PC-9 (cell line): Measurements from ENCODE around the gene PCSK7. TPM values are rescaled to one million over a fixed set of nuclear protein-coding genes. Genes with fewer than 3 reads are reported as not detected.

Source experiments
- BruUV-seq: library from RNA; stranded (reverse); fragments of 400-500 nt; replicated peaks from 2 replicates; lab custom pipeline; 2021; lab: Mats Ljungman, UMichigan
- CTCF ChIA-PET: fragments of 300-600 bp; sonication (Branson Sonifier 250); formaldehyde crosslinking; loops from one replicate; lab custom pipeline; 2022; ENCODE audit warnings: antibody characterized with exemption; lab: Charles Lee
- POLR2A ChIA-PET: fragments of 300-600 bp; sonication (Branson Sonifier 250); formaldehyde crosslinking; loops from one replicate; lab custom pipeline; 2022; ENCODE audit warnings: antibody characterized with exemption; ENCODE audit not compliant: unreplicated experiment; lab: Charles Lee
- DNase-seq, 2 experiments: peaks; one replicate each; pipeline versions ENCODE4 v3.0.0 to v3.0.0-alpha.2; 2015 to 2022; ENCODE audit warnings: mixed read lengths in 1 of 2
- H2AFZ ChIP-seq: fragments of 200-600 bp; sonication (generic); 2 replicates; pipeline ENCODE4 v1.8.1; 2017; ENCODE audit warnings: antibody characterized with exemption
- H3F3A ChIP-seq: fragments of 200-600 bp; sonication (generic); 2 replicates; pipeline ENCODE4 v1.8.1; 2017; ENCODE audit warnings: antibody characterized with exemption, mild to moderate bottlenecking, low read depth; ENCODE audit not compliant: insufficient read depth
- H3K27ac ChIP-seq: fragments of 200-600 bp; sonication (generic); 2 replicates; pipeline ENCODE4 v1.6.1; 2016; ENCODE audit warnings: mixed run types
- H3K27me3 ChIP-seq: fragments of 200-600 bp; sonication (generic); 2 replicates; pipeline ENCODE4 v1.6.1; 2016; ENCODE audit warnings: low read depth, mixed run types; ENCODE audit not compliant: insufficient read depth
- H3K36me3 ChIP-seq: fragments of 200-600 bp; sonication (generic); 2 replicates; pipeline ENCODE4 v1.6.1; 2016; ENCODE audit warnings: low read depth, mixed run types
- H3K4me1 ChIP-seq: fragments of 200-600 bp; sonication (generic); replicated peaks from 2 replicates; pipeline ENCODE4 v1.6.1; 2016; ENCODE audit warnings: mixed run types; ENCODE audit not compliant: insufficient read depth
- H3K4me2 ChIP-seq: fragments of 200-600 bp; sonication (generic); 2 replicates; pipeline ENCODE4 v1.6.1; 2017; ENCODE audit warnings: mixed run types
- H3K4me3 ChIP-seq: fragments of 200-600 bp; sonication (generic); 2 replicates; pipeline ENCODE4 v1.6.1; 2016; ENCODE audit warnings: mixed run types
- H3K79me2 ChIP-seq: fragments of 200-600 bp; sonication (generic); 2 replicates; pipeline ENCODE4 v1.6.1; 2017; ENCODE audit warnings: low read depth, mixed run types
- H3K9me2 ChIP-seq: fragments of 200-600 bp; sonication (generic); 2 replicates; pipeline ENCODE4 v1.8.1; 2017; ENCODE audit warnings: mild to moderate bottlenecking; ENCODE audit not compliant: insufficient read depth
- H3K9me3 ChIP-seq: fragments of 200-600 bp; sonication (generic); 2 replicates; pipeline ENCODE4 v1.8.1; 2016; ENCODE audit warnings: low read depth; ENCODE audit not compliant: insufficient read depth
- H4K20me1 ChIP-seq: fragments of 200-600 bp; sonication (generic); 2 replicates; pipeline ENCODE4 v1.8.1; 2017; ENCODE audit not compliant: insufficient read depth
- EZH2 ChIP-seq: fragments of 200-600 bp; sonication (generic); IDR thresholded peaks from 2 replicates; pipeline ENCODE4 v1.8.0; 2017; ENCODE audit warnings: antibody characterized with exemption, low read depth
- intact Hi-C: fragments of 100-400 bp; cut with micrococcal nuclease; formaldehyde crosslinking; loops from one replicate; pipeline ENCODE4 v1.10.0; 2022; ENCODE audit not compliant: unreplicated experiment
- total RNA-seq: library from RNA; stranded (reverse); gene quantifications from 2 replicates; pipeline ENCODE4 v1.2.3, GENCODE V29; 2021
- TF ChIP-seq, protein P1 (sequence below): fragments of 200-600 bp; sonication (generic); conservative IDR thresholded peaks from 2 replicates; pipeline ENCODE4 v1.6.1; 2017; ENCODE audit warnings: mixed run types, antibody characterized with exemption, mild to moderate bottlenecking, moderate library complexity

PCSK7 gene
- total RNA-seq, 1 experiment from 2014 or later = 41.6 TPM

DNA sequence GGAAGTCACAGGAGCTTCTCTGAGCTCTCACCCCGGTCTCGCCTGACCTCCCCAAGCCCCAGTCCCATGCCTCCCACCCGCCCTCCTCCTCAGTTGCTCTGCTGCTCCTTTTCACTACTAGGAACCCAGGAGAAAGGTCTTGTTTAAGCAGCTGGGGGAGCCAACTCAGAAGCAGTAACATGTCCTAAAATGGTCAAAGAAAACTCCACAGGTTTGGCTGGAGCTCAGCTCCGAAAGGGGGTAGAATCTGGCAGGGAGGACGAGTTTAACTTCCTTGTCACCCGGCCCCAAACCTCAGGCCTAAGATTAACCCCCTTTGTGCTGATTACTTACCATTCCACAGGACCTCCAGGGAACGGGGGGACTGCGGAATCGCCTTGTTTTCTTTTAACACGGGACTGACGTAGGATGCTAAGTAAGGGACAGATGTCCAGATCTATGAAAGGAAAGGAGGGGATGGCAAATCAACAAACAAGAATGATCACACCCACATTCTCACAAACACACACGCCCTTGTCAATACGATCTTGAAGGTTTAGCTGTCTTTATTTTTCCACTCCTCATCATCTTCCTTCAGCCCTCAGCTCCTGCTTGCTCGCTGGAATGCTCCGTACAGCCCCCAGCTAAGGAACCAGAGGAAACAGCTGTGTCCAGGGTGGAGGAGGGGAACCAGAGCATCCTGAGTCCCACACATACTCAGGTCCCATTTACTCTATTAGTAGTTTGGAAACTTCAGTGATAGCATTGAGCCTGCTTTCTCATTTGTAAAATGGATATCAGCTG lies 13.5 kb downstream of the PCSK7 start:
- Histone ChIP-seq H3F3A (peaks cover 10% of the 10 kb centered on the region), H3K4me1 (peaks cover 14% of the 10 kb centered on the region), H3K4me3 (no peak overlapping the region), H3K9me2 (no peaks in the 10 kb centered on the region), H3K79me2 (no peaks in the 10 kb centered on the region), H3K36me3 (peaks cover 16% of the 10 kb centered on the region), H3K27ac (no peak overlapping the region), H3K9me3 (no peaks in the 10 kb centered on the region), H2AFZ (no peak overlapping the region), H3K27me3 (no peaks in the 10 kb centered on the region), H4K20me1 (peaks cover 3% of the 10 kb centered on the region; the same call in 1 of the 2 replicates), H3K4me2 (no peak overlapping the region)
- no peak for DNase-seq
- TF ChIP-seq EZH2 = no peak
- TF ChIP-seq, protein P1, sequence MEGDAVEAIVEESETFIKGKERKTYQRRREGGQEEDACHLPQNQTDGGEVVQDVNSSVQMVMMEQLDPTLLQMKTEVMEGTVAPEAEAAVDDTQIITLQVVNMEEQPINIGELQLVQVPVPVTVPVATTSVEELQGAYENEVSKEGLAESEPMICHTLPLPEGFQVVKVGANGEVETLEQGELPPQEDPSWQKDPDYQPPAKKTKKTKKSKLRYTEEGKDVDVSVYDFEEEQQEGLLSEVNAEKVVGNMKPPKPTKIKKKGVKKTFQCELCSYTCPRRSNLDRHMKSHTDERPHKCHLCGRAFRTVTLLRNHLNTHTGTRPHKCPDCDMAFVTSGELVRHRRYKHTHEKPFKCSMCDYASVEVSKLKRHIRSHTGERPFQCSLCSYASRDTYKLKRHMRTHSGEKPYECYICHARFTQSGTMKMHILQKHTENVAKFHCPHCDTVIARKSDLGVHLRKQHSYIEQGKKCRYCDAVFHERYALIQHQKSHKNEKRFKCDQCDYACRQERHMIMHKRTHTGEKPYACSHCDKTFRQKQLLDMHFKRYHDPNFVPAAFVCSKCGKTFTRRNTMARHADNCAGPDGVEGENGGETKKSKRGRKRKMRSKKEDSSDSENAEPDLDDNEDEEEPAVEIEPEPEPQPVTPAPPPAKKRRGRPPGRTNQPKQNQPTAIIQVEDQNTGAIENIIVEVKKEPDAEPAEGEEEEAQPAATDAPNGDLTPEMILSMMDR = no peak
- ChIA-PET POLR2A (no interaction called here), CTCF (no interaction called here)
- intact Hi-C loops = no loop called here
- BruUV-seq = no TSS peak

DNA sequence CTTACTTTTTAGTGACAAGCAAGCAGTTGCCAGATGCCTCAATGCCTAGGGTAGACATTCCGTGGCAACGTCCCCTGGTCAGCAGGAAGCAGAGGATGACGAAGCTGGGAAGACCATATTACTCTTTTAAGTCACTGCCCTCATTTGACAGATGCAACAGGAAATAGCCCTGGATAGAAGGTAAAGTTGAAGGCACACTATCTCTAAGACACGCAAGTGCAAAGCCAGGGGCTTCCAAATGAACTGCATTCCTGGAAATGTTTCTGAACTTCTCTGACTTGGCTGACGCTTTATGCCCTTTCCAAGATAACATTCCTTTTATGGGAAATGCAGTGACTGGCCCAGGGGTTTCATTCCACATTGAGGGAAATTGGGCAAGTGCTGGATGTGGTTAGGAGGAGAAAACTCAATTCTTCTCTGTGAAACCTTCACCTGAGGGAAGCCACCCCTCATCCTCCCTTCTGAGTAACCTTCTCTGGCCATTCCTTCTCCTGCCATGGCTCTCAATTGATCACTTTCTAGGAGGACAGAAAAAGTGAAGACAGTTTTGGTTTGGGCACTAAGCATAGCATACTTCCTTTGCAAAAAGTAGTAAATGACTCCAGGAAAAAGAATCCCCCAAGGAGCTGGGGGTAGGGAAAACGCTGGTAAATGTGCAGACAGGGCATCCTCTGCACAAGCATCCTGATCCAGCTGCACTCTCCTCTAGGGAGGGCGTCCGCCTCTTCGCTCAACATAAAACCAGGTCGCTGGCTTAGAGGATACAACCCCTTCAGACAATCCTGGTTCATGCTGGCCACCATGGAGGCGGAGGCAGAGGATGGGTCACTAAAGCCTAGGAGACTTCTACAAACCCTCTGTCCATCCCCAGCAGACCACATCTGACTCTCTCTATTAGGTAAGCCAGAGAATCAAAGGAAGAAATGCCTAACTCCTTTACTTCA lies 14.5 kb downstream of the PCSK7 start:
- BruUV-seq = no TSS peak
- TF ChIP-seq EZH2 = no peak
- TF ChIP-seq, protein P1 = no peak
- peaks cover 8% of the 10 kb centered on the region for H3F3A ChIP-seq
- no peak overlapping the region for H2AFZ ChIP-seq
- H3K79me2 ChIP-seq = no peaks in the 10 kb centered on the region
- no peak overlapping the region for H3K4me3 ChIP-seq
- H4K20me1 ChIP-seq = peaks cover 3% of the 10 kb centered on the region; the same call in 1 of the 2 replicates
- CTCF ChIA-PET = no interaction called here
- H3K36me3 ChIP-seq = peaks cover 11% of the 10 kb centered on the region
- no peak for DNase-seq
- intact Hi-C loops = no loop called here
- H3K27ac ChIP-seq = no peak overlapping the region
- POLR2A ChIA-PET = no interaction called here
- H3K9me3 ChIP-seq = no peaks in the 10 kb centered on the region
- H3K4me2 ChIP-seq = no peak overlapping the region
- H3K4me1 ChIP-seq = peaks cover 13% of the 10 kb centered on the region
- no peaks in the 10 kb centered on the region for H3K9me2 ChIP-seq
- no peaks in the 10 kb centered on the region for H3K27me3 ChIP-seq

DNA sequence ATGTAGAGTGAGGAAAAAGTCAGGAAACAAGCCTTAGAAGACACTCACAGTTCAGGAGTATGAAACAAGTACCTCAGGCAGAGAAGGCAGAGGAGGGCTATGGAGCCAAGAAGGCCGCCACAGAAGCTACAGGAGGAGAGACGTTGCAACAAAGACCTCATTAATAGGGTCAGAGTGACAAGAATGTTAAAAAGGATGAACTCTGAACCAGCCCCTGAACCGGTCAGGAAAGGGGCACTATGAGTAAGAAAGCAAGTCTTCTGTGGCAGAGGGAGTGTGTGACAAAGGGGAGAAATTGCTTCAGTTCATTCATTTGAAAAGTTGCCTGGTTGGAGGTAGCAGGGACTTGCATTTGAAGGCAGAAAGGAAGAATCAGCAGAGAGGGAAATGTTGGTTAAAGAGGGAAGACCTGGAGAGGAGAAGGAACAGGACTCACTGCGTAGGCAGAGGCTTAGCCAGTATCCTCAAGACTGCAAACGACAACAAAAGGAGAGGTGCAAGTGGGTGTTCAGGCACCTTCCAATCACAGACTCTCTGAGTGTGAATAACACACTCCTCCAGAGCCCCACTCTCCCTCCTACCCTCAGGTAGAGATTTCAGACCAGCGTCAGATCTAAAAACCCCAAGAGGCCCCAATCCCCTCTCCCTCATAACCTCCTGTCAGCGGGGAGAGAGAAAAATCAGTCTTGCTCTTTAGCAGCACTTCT lies 17.3 kb downstream of the PCSK7 start:
- peaks cover 10% of the 10 kb centered on the region; the same call in 1 of the 2 replicates for H3K36me3 ChIP-seq
- intact Hi-C loops = no loop called here
- no peaks in the 10 kb centered on the region for H3K79me2 ChIP-seq
- POLR2A ChIA-PET = no interaction called here
- H3K4me2 ChIP-seq = no peak overlapping the region
- no peaks in the 10 kb centered on the region for H3K4me1 ChIP-seq
- H3K27me3 ChIP-seq = no peaks in the 10 kb centered on the region
- H4K20me1 ChIP-seq = no peaks in the 10 kb centered on the region
- no peaks in the 10 kb centered on the region for H3K9me3 ChIP-seq
- TF ChIP-seq EZH2 = no peak
- TF ChIP-seq, protein P1 = no peak
- H3F3A ChIP-seq = peaks cover 7% of the 10 kb centered on the region
- DNase-seq = no peak
- BruUV-seq = no TSS peak
- H3K27ac ChIP-seq = no peak overlapping the region
- CTCF ChIA-PET = no interaction called here
- H3K4me3 ChIP-seq = no peak overlapping the region
- H2AFZ ChIP-seq = no peak overlapping the region
- no peaks in the 10 kb centered on the region for H3K9me2 ChIP-seq
